K562 (cell line): ENCODE data around the gene CLTC. TPM values are rescaled to one million over a fixed set of nuclear protein-coding genes. Genes with fewer than 3 reads are reported as not detected.

ENCODE experiments used
- ARID1B ChIP-seq: fragments of 450-650 bp; IDR thresholded peaks from 2 replicates; pipeline ENCODE4 v1.6.1; 2016; ENCODE audit warnings: antibody characterized with exemption, mild to moderate bottlenecking, inconsistent platforms
- ETV1 ChIP-seq: fragments of 450-650 bp; conservative IDR thresholded peaks from 2 replicates; pipeline ENCODE4 v1.6.1; 2016; ENCODE audit warnings: missing genetic modification characterization, control low read depth, low read depth, missing compliant biosample characterization
- FOSL1 ChIP-seq: fragments of 200-800 bp; sonication (Bioruptor generic); conservative IDR thresholded peaks from 2 replicates; pipeline ENCODE4 v1.6.1; 2016; ENCODE audit warnings: missing genetic modification characterization, missing compliant biosample characterization
- HNRNPLL ChIP-seq: fragments of 200-400 bp; formaldehyde crosslinking; IDR thresholded peaks from 2 replicates; pipeline ENCODE4 v1.6.1; 2017; ENCODE audit warnings: low read length, low read depth, mild to moderate bottlenecking; ENCODE audit not compliant: poor library complexity, severe bottlenecking
- KLF6 ChIP-seq: fragments of 250-450 bp; sonication (Bioruptor Pico); IDR thresholded peaks from 2 replicates; pipeline ENCODE4 v1.4.0; 2020; ENCODE audit warnings: mild to moderate bottlenecking, moderate library complexity, borderline replicate concordance
- MCM5 ChIP-seq: fragments of 450-650 bp; IDR thresholded peaks from 2 replicates; pipeline ENCODE4 v1.6.1; 2016; ENCODE audit warnings: low read depth
- MED1 ChIP-seq: sonication (generic); formaldehyde crosslinking; IDR thresholded peaks from 2 replicates; pipeline ENCODE4 v1.8.1; 2023; ENCODE audit warnings: missing genetic modification reagents, borderline replicate concordance
- MYBL2 ChIP-seq, 2 experiments: fragments of 450-650 bp in 1 of 2; sonication (generic) in 1 of 2; formaldehyde crosslinking in 1 of 2; IDR thresholded peaks; 2 replicates each; pipeline versions ENCODE4 v1.6.1 to v1.8.1; 2017 to 2022; ENCODE audit warnings: borderline replicate concordance in 1 of 2, inconsistent platforms in 1 of 2, low read depth in 1 of 2, mild to moderate bottlenecking in 1 of 2, missing genetic modification reagents in 1 of 2, moderate library complexity in 1 of 2
- MYC ChIP-seq, 2 experiments: fragments of 250-450 bp in 1 of 2; sonication (Bioruptor Pico) in 1 of 2; IDR thresholded peaks; 2 replicates each; pipeline versions ENCODE4 v1.5.1 to v1.6.1; 2012 to 2021; ENCODE audit warnings: low read depth in 2 of 2, borderline replicate concordance in 1 of 2, improper control_type of control experiment in 1 of 2, low read length in 1 of 2, mild to moderate bottlenecking in 1 of 2, moderate library complexity in 1 of 2
- NR2C1 ChIP-seq, 2 experiments: fragments of 450-650 bp; IDR thresholded peaks; 2 replicates each; pipeline ENCODE4 v1.6.1; 2017; ENCODE audit warnings: mild to moderate bottlenecking in 2 of 2, antibody characterized with exemption in 1 of 2, inconsistent platforms in 1 of 2, missing compliant biosample characterization in 1 of 2, missing genetic modification characterization in 1 of 2
- PKNOX1 ChIP-seq: fragments of 450-650 bp; IDR thresholded peaks from 2 replicates; pipeline ENCODE4 v1.6.1; 2016
- PML ChIP-seq: IDR thresholded peaks from 2 replicates; pipeline ENCODE4 v1.6.1; 2012; ENCODE audit warnings: low read length, inconsistent platforms
- SIN3B ChIP-seq: fragments of 450-650 bp; IDR thresholded peaks from 2 replicates; pipeline ENCODE4 v1.6.1; 2017; ENCODE audit warnings: low read depth, mild to moderate bottlenecking, moderate library complexity
- ZBTB5 ChIP-seq: fragments of 450-650 bp; IDR thresholded peaks from 2 replicates; pipeline ENCODE4 v1.6.1; 2017; ENCODE audit warnings: antibody characterized with exemption
- polyA plus RNA-seq, 8 experiments: library from polyadenylated mRNA; depleted of rRNA in 4 of 8; stranded (reverse) in 5 of 8; unstranded in 3 of 8; fragments of >200 nt; fragmentation: Nextera tagmentation in 2 of 8; fragmentation: Illumina TruSeq in 1 of 8; extraction: Ambion mirVana in 2 of 8; extraction: Trizol in 1 of 8; gene quantifications; 2 replicates each; pipeline versions ENCODE4 v1.2.1 to v1.2.3, GENCODE V29; 2011 to 2014; ENCODE audit warnings: inconsistent platforms in 1 of 8, missing spikeins in 1 of 8
- total RNA-seq, 7 experiments: library from RNA; depleted of rRNA in 6 of 7; stranded (reverse); fragments of >200 nt in 6 of 7; fragmentation: Illumina TruSeq in 2 of 7; extraction: Trizol in 2 of 7; gene quantifications; 2 replicates each; pipeline versions ENCODE4 v1.2.1 to v1.2.3, GENCODE V29; 2011 to 2021; ENCODE audit warnings: low replicate concordance in 1 of 7
- TF ChIP-seq, protein P1 (sequence below): fragments of 450-650 bp; IDR thresholded peaks from 2 replicates; pipeline ENCODE4 v1.6.1; 2018; ENCODE audit not compliant: partially characterized antibody
- TF ChIP-seq, protein P2 (sequence below): fragments of 200-800 bp; sonication (Bioruptor generic); IDR thresholded peaks from 2 replicates; pipeline ENCODE4 v1.6.1; 2017; ENCODE audit warnings: missing genetic modification characterization, missing compliant biosample characterization

CLTC gene
- total and polyA plus RNA-seq, 9 of the 15 experiments (the other 6 are each of a cell fraction or from before 2014, with no cell fraction given), result 115 to 267 (median 174) TPM

DNA sequence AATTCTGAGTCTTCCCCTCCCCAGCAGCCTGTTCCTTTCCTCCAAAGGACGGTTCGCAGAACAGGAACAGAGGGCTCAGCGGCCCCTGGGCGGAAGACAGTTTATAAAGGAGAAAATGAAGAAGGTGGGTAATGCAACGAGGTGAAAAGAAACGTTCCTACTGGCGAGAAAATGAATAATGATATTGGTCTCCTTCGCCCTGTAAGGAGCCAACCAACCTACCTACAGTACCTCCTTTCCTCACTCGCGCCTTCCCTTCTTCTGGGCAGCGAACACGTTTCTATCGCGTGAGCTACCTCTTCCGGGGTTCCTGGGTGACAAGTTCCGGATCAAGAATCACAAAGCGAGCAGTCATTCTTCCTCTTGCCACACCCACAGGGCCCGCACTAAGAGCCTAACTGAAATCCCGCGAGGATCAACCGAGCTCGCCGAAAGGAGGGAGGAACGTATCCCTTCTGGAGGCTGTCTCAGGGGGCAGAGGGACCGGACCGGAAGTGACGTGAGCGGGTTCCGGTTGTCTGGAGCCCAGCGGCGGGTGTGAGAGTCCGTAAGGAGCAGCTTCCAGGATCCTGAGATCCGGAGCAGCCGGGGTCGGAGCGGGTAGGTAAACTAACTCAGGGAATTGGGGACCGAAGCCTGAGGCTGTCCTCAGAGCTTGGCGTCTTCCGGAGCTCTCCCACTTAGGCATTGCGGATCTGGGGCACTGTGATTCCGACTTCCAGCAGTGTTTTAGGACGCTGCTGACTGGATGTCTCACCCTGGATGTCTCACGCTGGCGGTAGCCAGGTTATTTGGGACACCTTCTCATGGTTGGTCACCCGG lies 87.7 kb downstream of the CLTC start, which contains the start of the genes PTRH2 and VMP1 (continued):
- TF ChIP-seq ZBTB5 (no peak), FOSL1 (tag) (peak; percentile 44; the same call in 1 of the 2 replicates), MCM5 (no peak), MYC (IDR thresholded peaks at IDR 0.05; ENCODE audit: low read depth, low read length) (peak; percentile 99), MYC (CRISPR knock-in tag; IDR thresholded peaks at IDR 0.05; ENCODE audit: borderline replicate concordance, low read depth) (peak; percentile 63; the same call in 1 of the 2 replicates), ETV1 (tag) (peak; percentile 92), ARID1B (no peak), PKNOX1 (peak; percentile 93), MED1 (no peak), KLF6 (CRISPR knock-in tag) (peak; percentile 29; the same call in 1 of the 2 replicates), SIN3B (peak; percentile 44; the same call in 1 of the 2 replicates), PML (peak; percentile 79), MYBL2 (IDR thresholded peaks at IDR 0.05; ENCODE audit: low read depth) (no peak), MYBL2 (CRISPR knock-in tag; IDR thresholded peaks at IDR 0.05; ENCODE audit: borderline replicate concordance) (no peak), HNRNPLL (peak; percentile 44), NR2C1 (IDR thresholded peaks at IDR 0.05) (peak; percentile 99), NR2C1 (tag; IDR thresholded peaks at IDR 0.05) (peak; percentile 99)
- TF ChIP-seq, protein P1, sequence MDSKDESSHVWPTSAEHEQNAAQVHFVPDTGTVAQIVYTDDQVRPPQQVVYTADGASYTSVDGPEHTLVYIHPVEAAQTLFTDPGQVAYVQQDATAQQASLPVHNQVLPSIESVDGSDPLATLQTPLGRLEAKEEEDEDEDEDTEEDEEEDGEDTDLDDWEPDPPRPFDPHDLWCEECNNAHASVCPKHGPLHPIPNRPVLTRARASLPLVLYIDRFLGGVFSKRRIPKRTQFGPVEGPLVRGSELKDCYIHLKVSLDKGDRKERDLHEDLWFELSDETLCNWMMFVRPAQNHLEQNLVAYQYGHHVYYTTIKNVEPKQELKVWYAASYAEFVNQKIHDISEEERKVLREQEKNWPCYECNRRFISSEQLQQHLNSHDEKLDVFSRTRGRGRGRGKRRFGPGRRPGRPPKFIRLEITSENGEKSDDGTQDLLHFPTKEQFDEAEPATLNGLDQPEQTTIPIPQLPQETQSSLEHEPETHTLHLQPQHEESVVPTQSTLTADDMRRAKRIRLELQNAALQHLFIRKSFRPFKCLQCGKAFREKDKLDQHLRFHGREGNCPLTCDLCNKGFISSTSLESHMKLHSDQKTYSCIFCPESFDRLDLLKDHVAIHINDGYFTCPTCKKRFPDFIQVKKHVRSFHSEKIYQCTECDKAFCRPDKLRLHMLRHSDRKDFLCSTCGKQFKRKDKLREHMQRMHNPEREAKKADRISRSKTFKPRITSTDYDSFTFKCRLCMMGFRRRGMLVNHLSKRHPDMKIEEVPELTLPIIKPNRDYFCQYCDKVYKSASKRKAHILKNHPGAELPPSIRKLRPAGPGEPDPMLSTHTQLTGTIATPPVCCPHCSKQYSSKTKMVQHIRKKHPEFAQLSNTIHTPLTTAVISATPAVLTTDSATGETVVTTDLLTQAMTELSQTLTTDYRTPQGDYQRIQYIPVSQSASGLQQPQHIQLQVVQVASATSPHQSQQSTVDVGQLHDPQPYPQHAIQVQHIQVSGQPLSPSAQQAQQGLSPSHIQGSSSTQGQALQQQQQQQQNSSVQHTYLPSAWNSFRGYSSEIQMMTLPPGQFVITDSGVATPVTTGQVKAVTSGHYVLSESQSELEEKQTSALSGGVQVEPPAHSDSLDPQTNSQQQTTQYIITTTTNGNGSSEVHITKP, result peak; percentile 52
- TF ChIP-seq, protein P2, sequence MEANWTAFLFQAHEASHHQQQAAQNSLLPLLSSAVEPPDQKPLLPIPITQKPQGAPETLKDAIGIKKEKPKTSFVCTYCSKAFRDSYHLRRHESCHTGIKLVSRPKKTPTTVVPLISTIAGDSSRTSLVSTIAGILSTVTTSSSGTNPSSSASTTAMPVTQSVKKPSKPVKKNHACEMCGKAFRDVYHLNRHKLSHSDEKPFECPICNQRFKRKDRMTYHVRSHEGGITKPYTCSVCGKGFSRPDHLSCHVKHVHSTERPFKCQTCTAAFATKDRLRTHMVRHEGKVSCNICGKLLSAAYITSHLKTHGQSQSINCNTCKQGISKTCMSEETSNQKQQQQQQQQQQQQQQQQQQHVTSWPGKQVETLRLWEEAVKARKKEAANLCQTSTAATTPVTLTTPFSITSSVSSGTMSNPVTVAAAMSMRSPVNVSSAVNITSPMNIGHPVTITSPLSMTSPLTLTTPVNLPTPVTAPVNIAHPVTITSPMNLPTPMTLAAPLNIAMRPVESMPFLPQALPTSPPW (CRISPR knock-in tag), result peak; percentile 74
